ENCODE results near the gene INPP4B. TPM values are rescaled to one million over a fixed set of nuclear protein-coding genes. Genes with fewer than 3 reads are reported as not detected.
A peak's percentile ranks its signal among the peaks of the same experiment; 100 is the strongest.
"Not testable (repeated sequence)": the region's sequence is repeated elsewhere in the genome, so short reads cannot be mapped to it uniquely, and the experiment has no call there.

The INPP4B gene
- total RNA-seq, 1 donor from 2014 or later, result 143 TPM

- DNase-seq (ENCODE audit: low read depth), result no peak
Observed at GRCh38 chr4:142549248-142549647, 296.9 kb downstream of the INPP4B start.

- DNase-seq (ENCODE audit: low read depth), result no peak
Observed at GRCh38 chr4:142548491-142548890, 297.6 kb downstream of the INPP4B start.

GRCh38 chr4:142547974-142548373 is 298.1 kb downstream of the INPP4B start:
- DNase-seq (ENCODE audit: low read depth), result peak; percentile 10

GRCh38 chr4:142544594-142544993 is 301.5 kb downstream of the INPP4B start:
- peak; percentile 26 for DNase-seq (ENCODE audit: low read depth)

GRCh38 chr4:142544039-142544438 is 302.1 kb downstream of the INPP4B start:
- DNase-seq (ENCODE audit: low read depth), result no peak

- no peak for DNase-seq (ENCODE audit: low read depth)
Observed at GRCh38 chr4:142540483-142540804, 305.7 kb downstream of the INPP4B start.

- DNase-seq (ENCODE audit: low read depth), result no peak
Observed at GRCh38 chr4:142539796-142540482, 306.2 kb downstream of the INPP4B start.

- DNase-seq (ENCODE audit: low read depth), result no peak
Observed at GRCh38 chr4:142535009-142535408, 311.1 kb downstream of the INPP4B start.

- DNase-seq (ENCODE audit: low read depth), result no peak
Observed at GRCh38 chr4:142532054-142532453, 314.0 kb downstream of the INPP4B start.

- no peak for DNase-seq (ENCODE audit: low read depth)
Observed at GRCh38 chr4:142530728-142531127, 315.4 kb downstream of the INPP4B start.

GRCh38 chr4:142528433-142528832 is 317.7 kb downstream of the INPP4B start:
- DNase-seq (ENCODE audit: low read depth), result no peak

GRCh38 chr4:142523111-142523510 is 323.0 kb downstream of the INPP4B start:
- DNase-seq (ENCODE audit: low read depth), result no peak

GRCh38 chr4:142519342-142519741 is 326.8 kb downstream of the INPP4B start:
- DNase-seq (ENCODE audit: low read depth), result no peak

GRCh38 chr4:142516686-142517526 is 329.2 kb downstream of the INPP4B start:
- DNase-seq (ENCODE audit: low read depth), result peak; percentile 9

- no peak for DNase-seq (ENCODE audit: low read depth)
Observed at GRCh38 chr4:142512161-142512560, 333.9 kb downstream of the INPP4B start.

- DNase-seq (ENCODE audit: low read depth), result no peak
Observed at GRCh38 chr4:142509881-142510280, 336.2 kb downstream of the INPP4B start.

- DNase-seq (ENCODE audit: low read depth), result not testable (repeated sequence)
Observed at GRCh38 chr4:142509381-142509780, 336.7 kb downstream of the INPP4B start.

GRCh38 chr4:142500966-142501365 is 345.1 kb downstream of the INPP4B start:
- peak; percentile 1 for DNase-seq (ENCODE audit: low read depth)

- no peak for DNase-seq (ENCODE audit: low read depth)
Observed at GRCh38 chr4:142497606-142498005, 348.5 kb downstream of the INPP4B start.

GRCh38 chr4:142493255-142494110 is 352.6 kb downstream of the INPP4B start:
- DNase-seq (ENCODE audit: low read depth), result no peak

GRCh38 chr4:142485452-142485851 is 360.6 kb downstream of the INPP4B start:
- DNase-seq (ENCODE audit: low read depth), result no peak

GRCh38 chr4:142480244-142480643 is 365.9 kb downstream of the INPP4B start:
- DNase-seq (ENCODE audit: low read depth), result no peak

Measured in myocyte (in vitro differentiated cells).